NCI-H748 (cell line): ENCODE results near the gene GPR176.

Source experiments
- DNase-seq: peaks from one replicate; lab custom pipeline; 2025; ENCODE audit not compliant: unreplicated experiment; lab: John Stamatoyannopoulos, UW

Gene GPR176

GRCh38 chr15:39936681-39937080 lies 16.6 kb upstream of the GPR176 start:
- DNase-seq, result no peak

- no peak for DNase-seq
Measured at GRCh38 chr15:39936187-39936586, 16.1 kb upstream of the GPR176 start.

GRCh38 chr15:39935241-39935640 lies 15.2 kb upstream of the GPR176 start:
- DNase-seq, result no peak

- no peak for DNase-seq
Measured at GRCh38 chr15:39934397-39935071, 14.5 kb upstream of the GPR176 start.

GRCh38 chr15:39931615-39932014 lies 11.5 kb upstream of the GPR176 start:
- DNase-seq, result no peak

DNA sequence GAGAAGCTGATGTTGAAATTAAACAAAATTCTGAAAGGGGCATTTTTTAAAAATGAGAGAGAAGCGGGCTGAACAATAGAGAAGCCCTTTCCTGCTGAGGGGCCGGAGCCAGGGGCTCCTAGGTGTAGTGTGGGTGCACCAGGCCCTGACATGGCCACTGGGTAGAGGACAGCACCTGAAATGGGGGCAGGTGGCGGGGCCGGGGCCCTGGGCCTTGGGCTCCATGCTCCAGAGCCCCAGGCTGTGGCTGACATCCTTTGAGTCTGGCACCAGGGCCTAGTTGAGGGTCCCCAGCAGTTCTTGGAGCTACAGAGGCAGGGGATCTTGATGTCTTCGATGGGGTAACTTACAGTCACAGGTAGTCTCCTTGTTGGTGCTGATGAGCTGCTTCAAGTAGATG lies 6.5 kb upstream of the GPR176 start:
- no peak for DNase-seq

DNA sequence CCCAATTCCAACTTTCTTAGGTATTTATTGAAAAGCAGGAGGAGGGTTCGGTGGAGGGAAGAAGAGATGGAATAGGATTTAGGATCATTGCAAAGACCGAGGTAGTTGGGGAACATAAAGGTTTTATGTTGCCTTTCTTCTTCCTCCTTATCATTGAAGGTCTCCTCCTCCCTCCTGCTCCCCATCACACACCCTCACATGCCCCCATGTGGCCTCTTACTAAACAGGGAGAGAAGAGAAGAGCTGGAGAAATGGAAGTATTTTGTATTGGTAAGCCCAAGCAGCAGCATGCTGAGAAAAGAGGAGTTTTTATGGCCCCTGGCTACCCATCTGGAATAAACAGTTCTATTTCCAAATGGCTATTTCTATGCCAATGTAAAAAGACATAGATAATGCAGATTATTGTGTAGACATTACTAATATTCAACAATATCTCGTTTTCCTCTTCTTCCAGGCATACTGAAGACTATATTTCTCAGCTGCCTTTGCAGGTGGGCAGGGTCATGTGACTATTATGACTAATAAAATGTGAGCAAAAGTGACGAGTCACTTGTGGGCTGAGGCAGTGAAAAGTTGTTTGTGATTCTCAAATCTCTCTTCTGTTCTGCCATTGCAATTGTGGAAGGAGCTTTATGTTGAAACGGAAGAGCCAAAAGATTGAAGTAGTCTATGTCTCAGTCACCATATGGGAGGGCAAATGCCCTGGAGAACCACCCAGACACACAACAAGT lies 5.2 kb upstream of the GPR176 start:
- no peak for DNase-seq

DNA sequence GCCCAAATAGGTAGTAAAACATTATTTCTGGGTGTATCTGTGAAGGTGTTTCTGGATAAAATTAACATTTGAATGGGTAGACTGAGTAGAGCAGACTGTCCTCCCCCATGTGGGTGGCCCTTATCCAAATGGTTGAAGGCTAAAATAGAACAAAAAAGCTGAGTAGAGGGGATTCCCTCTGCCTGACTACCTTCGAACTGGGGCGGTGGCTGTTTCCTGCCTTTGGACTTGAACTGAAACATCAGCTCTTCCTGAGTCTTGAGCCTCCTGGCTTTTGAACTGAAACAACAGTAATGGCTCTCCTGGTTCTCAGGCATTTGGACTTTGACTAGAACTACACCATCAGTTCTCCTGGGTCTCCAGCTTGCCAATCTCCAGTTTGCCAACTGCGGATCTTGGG lies 4.4 kb upstream of the GPR176 start:
- DNase-seq, result no peak

DNA sequence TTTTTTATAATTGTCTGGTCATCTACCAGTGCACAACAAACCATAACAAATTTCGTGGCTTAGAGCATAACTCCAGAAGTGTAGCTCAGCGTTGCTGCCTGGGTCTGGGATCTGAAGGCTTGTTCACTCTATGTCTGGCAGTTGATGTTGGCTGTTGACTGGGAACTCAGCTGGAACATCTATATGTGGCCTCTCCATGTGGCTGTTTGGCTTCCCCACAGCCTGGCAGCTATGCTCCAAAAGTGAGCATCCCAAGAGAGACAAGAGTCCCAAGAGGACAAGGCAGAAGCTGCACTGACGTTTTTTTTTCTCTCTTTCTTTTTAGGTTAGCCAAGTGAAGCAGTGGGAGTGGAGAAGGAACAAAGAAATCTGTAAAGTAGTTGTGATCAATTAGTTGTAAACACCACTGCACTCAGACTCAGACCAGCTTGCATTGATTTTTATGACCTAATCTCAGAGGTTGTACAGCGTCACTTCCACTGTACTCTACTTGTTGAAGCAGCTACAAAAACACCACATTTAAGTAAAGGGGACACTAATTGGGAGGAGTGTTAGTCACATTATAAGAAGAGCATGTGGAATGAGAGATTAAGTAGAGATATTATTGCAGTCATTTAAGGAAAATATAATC lies 2.5 kb upstream of the GPR176 start:
- DNase-seq, result peak; percentile 2

DNA sequence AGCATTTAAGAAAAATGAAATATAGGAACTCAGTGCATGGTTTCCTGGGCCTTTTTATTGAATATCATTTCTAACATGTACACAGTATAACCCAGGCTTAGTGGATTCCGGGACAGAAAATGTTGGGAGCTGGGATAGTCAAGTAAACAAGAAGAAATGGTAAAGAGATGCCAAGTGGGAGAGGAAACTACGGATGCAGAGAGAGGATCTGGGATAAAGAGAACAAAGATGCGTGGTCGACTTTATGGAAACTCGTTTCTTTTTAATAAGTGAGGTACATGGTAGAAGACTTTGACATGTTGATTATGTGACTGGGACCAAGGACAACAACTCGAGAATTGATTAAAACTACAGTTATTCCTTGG lies 1.2 kb upstream of the GPR176 start:
- no peak for DNase-seq

DNA sequence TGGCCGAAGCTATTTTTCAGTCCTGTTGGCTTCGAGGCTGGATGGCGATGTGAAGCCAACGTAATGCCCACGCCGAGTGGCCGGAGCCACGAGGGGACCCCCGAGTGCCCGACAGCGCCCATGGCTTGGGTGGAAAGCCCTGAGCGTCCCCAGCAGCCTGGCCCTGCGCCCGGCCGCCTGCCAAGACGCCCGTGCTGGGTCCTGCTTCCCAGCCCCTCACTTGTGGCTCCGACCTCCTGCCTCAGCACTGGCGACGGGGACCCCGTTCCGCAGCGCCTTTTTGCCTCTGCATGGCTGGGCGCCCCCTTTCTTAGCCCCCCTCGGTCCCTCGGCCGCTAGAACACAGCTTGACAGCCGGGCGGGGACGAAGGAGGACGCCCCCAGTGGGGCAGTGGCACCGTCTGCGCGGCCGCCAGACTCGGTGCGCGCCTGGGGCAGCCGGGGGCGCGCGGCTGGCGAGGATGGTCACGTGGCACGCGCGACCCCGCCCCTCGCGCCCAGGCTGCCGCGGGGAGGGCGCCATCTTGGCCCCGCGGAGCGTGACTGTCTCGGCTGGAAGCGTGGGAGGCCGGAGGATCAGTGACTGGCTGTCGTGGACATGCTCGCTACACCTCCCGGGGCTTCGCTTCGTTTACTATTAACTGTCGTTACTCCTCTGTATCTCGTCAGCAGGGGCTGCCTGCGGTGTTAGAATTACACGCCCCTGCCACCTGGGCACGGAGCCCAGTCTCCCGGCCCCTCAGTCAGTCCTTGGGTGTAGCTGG lies 626 bp upstream of the GPR176 start:
- DNase-seq, result peak; percentile 79

DNA sequence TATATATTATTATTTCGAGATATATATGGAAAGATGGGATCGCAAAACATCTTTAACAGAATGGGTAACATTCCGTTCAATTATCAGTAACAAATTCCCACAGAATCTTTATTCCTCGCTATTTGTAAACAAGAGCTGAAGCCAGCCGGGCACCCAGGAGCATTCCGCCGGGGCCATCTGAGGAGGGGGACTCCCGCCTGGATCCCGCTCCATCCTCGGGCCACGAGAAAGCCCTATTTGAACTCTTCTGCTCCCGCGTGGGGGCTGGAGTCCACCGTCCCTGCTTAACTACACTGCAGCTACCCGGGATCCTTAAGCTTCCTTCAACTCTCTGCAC lies 687 bp downstream of the GPR176 start:
- peak; percentile 31 for DNase-seq

DNA sequence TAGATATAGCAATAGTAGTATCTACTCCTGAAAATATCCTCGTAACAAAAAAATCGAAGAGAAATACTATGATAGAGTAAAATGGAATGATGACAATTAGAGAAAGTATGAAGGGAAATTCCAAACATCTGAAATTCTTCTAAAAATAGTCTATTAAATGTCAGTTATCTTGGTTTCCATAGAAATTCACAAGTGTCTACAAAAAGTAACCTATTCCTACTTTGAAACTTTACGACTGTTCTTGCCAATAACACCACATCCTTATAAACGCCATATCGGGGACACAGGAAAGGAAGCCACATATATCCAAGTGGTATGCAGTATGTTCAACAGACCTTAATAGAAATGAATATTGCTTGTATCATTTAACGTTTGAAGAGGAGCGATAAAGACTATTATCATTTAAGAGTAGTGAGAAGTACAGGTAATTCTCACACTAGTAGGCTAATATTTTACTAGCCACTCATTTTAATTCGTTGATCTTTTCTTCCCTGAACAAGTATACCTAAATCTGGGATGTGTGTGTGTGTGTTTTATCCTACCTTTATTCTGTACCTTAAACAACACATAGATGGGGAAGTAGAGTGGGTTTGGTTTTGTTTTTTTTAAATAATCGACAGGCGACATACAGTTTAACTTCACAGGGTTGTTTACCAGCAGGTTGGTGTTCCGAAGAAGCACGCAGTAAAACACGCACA lies 1.2 kb downstream of the GPR176 start:
- no peak for DNase-seq

GRCh38 chr15:39914977-39915376 lies 5.1 kb downstream of the GPR176 start:
- DNase-seq, result no peak

DNA sequence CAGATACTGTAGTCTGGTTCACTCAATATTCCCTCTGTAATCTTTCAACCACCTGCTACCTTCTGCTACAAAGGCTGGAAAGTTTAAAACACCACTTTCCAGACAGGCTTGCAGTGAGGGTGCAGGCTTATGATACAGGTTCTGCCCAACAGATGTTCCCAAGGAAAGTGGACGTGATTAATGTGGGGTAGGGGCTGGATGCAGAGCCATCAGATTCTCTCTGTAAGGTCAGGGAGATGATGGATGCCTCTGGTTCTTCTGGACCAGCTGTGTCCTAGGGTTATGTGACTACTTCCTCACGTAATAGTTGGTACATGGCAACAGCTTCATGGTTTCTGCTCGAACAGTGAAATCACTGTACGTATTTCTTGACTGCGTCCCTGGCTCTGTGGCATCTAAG lies 11.1 kb downstream of the GPR176 start:
- no peak for DNase-seq

DNA sequence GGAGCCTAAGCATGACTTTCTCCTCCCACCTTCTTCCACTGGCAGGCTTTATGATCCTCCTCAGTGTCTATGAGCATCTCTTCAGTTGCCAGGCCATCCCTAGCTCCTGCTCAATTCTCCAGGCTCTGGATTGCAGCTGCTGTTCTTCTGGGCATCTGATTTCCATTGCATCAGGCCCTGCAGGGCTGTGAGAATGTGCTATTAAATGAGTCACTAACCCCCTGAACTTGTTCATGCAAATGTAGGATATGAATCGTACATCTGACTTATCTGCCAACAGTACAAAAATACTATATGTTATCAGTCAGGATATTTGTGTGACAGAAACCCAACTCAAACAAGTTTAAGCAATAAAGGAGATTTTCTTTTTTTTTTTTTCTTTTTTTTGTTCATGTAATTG lies 11.9 kb downstream of the GPR176 start:
- DNase-seq, result no peak

DNA sequence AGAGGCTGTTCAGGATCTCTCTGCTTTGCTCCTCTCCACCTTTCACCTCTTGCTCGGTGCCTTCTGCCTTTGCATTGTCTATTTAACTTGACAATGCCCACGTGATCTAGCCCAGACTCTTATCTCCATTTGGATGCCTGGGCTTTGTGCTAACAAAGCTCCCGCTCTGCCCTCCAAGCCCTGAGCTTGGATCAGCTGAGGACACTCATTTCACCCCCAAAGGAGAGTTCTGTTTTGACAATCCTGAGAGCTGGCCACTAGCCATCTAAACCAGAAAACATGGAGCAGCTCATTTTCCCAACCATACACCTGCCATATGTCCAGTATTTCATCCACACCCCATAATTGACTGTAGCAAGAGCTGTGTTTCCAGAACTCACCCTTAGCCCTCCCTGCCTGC lies 12.8 kb downstream of the GPR176 start:
- no peak for DNase-seq

GRCh38 chr15:39904115-39904514 lies 16.0 kb downstream of the GPR176 start:
- no peak for DNase-seq

- DNase-seq, result no peak
Measured at GRCh38 chr15:39898317-39898716, 21.7 kb downstream of the GPR176 start.

DNA sequence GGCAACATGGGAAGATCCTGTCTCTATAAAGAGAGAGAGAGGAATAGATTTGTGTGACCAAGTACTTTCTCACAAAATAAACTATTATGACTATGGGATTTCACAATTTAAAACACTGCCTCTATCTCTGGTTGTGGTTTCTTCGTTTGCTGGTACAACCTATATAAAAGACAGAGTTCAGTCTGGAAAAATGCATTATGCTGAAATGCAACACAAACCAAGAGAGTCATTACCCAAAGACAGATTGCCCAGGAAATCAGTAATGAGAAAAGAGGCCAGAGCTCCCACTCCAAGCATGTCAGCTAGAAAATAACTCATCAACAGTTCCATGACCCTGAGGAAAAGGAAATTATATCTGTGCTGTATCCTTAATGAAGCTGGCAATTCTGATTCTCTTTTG lies 23.2 kb downstream of the GPR176 start:
- DNase-seq, result no peak

GRCh38 chr15:39896101-39896500 lies 24.0 kb downstream of the GPR176 start:
- DNase-seq, result no peak
